Calu3 (cell line): Measurements from ENCODE around the gene SPSB1. TPM values are rescaled to one million over a fixed set of nuclear protein-coding genes. Genes with fewer than 3 reads are reported as not detected.

Experiments
- BruUV-seq: library from RNA; stranded (reverse); fragments of 400-500 nt; replicated peaks from 2 replicates; lab custom pipeline; 2021; lab: Mats Ljungman, UMichigan
- CTCF ChIA-PET: fragments of 300-600 bp; sonication (Branson Sonifier 250); formaldehyde crosslinking; loops from one replicate; lab custom pipeline; 2022; ENCODE audit warnings: antibody characterized with exemption; lab: Charles Lee
- DNase-seq: peaks from one replicate; pipeline ENCODE4 v3.0.0; 2022
- H3K27ac Mint-ChIP-seq: one replicate; pipeline ENCODE4 v1.8.0; 2022; ENCODE audit warnings: mixed read lengths; ENCODE audit not compliant: unreplicated experiment
- H3K27me3 Mint-ChIP-seq: one replicate; pipeline ENCODE4 v1.8.0; 2022; ENCODE audit warnings: mixed read lengths; ENCODE audit not compliant: unreplicated experiment
- H3K36me3 Mint-ChIP-seq: one replicate; pipeline ENCODE4 v1.8.0; 2022; ENCODE audit warnings: mild to moderate bottlenecking, moderate library complexity, mixed read lengths; ENCODE audit not compliant: insufficient read depth, unreplicated experiment
- H3K4me1 Mint-ChIP-seq: one replicate; pipeline ENCODE4 v1.8.0; 2022; ENCODE audit warnings: mild to moderate bottlenecking, low read depth, mixed read lengths; ENCODE audit not compliant: unreplicated experiment
- H3K4me3 Mint-ChIP-seq: one replicate; pipeline ENCODE4 v1.8.0; 2022; ENCODE audit warnings: mild to moderate bottlenecking, low read depth, moderate library complexity, mixed read lengths; ENCODE audit not compliant: unreplicated experiment
- H3K9me3 Mint-ChIP-seq: one replicate; pipeline ENCODE4 v1.8.0; 2022; ENCODE audit warnings: low read depth, mixed read lengths; ENCODE audit not compliant: unreplicated experiment
- CTCF ChIP-seq: fragments of 200-600 bp; IDR thresholded peaks from one replicate; pipeline ENCODE4 v1.8.0; 2022; ENCODE audit warnings: antibody characterized with exemption; ENCODE audit not compliant: unreplicated experiment
- intact Hi-C: fragments of 100-400 bp; cut with micrococcal nuclease; formaldehyde crosslinking; loops from one replicate; pipeline ENCODE4 v1.10.0; 2022; ENCODE audit not compliant: unreplicated experiment
- total RNA-seq: library from RNA; stranded (reverse); gene quantifications from 2 replicates; pipeline ENCODE4 v1.2.3, GENCODE V29; 2022

SPSB1 gene
- total RNA-seq, 1 experiment from 2014 or later: 4.9 TPM

- H3K27ac Mint-ChIP-seq: no peak overlapping the region
- intact Hi-C loops: no loop called here
- no peak for TF ChIP-seq CTCF
- no peaks in the 10 kb centered on the region for H3K9me3 Mint-ChIP-seq
- H3K4me3 Mint-ChIP-seq: no peak overlapping the region
- H3K4me1 Mint-ChIP-seq: peaks cover 11% of the 10 kb centered on the region
- no peaks in the 10 kb centered on the region for H3K36me3 Mint-ChIP-seq
- no TSS peak for BruUV-seq
- H3K27me3 Mint-ChIP-seq: peaks cover 3% of the 10 kb centered on the region
- peak; percentile 19 for DNase-seq
- CTCF ChIA-PET: interaction anchor here (0.5 to 0.6 kb wide), 2 partner anchors 121 to 441 kb away, joined by 3 to 6 read pairs; no protein-coding TSS in a partner anchor
Measured at GRCh38 chr1:9400425-9401079, 107.9 kb downstream of the SPSB1 start.

GRCh38 chr1:9401080-9401453, 108.4 kb downstream of the SPSB1 start:
- Mint-ChIP-seq H3K4me1 (peaks cover 11% of the 10 kb centered on the region), H3K36me3 (no peaks in the 10 kb centered on the region), H3K4me3 (no peak overlapping the region), H3K27ac (no peak overlapping the region), H3K9me3 (no peaks in the 10 kb centered on the region), H3K27me3 (no peaks in the 10 kb centered on the region)
- no peak for DNase-seq
- intact Hi-C loops: no loop called here
- BruUV-seq: no TSS peak
- TF ChIP-seq CTCF: no peak
- CTCF ChIA-PET: interaction anchor here (0.5 to 0.6 kb wide), 2 partner anchors 121 to 442 kb away, joined by 3 to 6 read pairs; no protein-coding TSS in a partner anchor

- no peak for DNase-seq
- no peaks in the 10 kb centered on the region for H3K27me3 Mint-ChIP-seq
- H3K9me3 Mint-ChIP-seq: no peaks in the 10 kb centered on the region
- no peak for TF ChIP-seq CTCF
- no TSS peak for BruUV-seq
- CTCF ChIA-PET: no interaction called here
- H3K4me1 Mint-ChIP-seq: peaks cover 11% of the 10 kb centered on the region
- H3K4me3 Mint-ChIP-seq: no peak overlapping the region
- intact Hi-C loops: no loop called here
- no peaks in the 10 kb centered on the region for H3K36me3 Mint-ChIP-seq
- no peak overlapping the region for H3K27ac Mint-ChIP-seq
Measured at GRCh38 chr1:9402256-9402616, 109.5 kb downstream of the SPSB1 start.

GRCh38 chr1:9402717-9403225, 110.1 kb downstream of the SPSB1 start:
- no peak for DNase-seq
- Mint-ChIP-seq H3K4me1 (peaks cover 11% of the 10 kb centered on the region), H3K36me3 (no peaks in the 10 kb centered on the region), H3K4me3 (no peak overlapping the region), H3K27ac (no peak overlapping the region), H3K9me3 (no peaks in the 10 kb centered on the region), H3K27me3 (no peaks in the 10 kb centered on the region)
- BruUV-seq: no TSS peak
- no peak for TF ChIP-seq CTCF
- intact Hi-C loops: no loop called here
- CTCF ChIA-PET: no interaction called here
